Adrenal gland (tissue), 5 donors: ENCODE measurements around the gene LRRC36.

Source experiments
- CTCF ChIP-seq, 6 experiments: fragments of 450-650 bp in 4 of 6; fragments of 200-600 bp in 2 of 6; sonication (generic) in 1 of 6; IDR thresholded peaks; 1 replicate in 5 of 6; 2 replicates in 1 of 6; pipeline versions ENCODE4 v1.5.1 to v1.8.0; 2016 to 2021; ENCODE audit warnings: antibody characterized with exemption in 6 of 6, mild to moderate bottlenecking in 2 of 6, moderate library complexity in 1 of 6
- POLR2A ChIP-seq, 2 donors: fragments of 450-650 bp; IDR thresholded peaks; one replicate each; pipeline ENCODE4 v1.6.1; 2017; ENCODE audit warnings: antibody characterized with exemption in 2 of 2, mild to moderate bottlenecking in 2 of 2, moderate library complexity in 1 of 2
- donor health status: DM: no; HTN: no; CAD: no.

GRCh38 chr16:67284699-67285646, 41.6 kb upstream of the LRRC36 start:
- TF ChIP-seq CTCF (IDR thresholded peaks at IDR 0.05) (peak in 5 of 6 experiments; percentile 38 to 55 (median 43)), POLR2A (IDR thresholded peaks at IDR 0.05) (no peak)
